ENCODE results near the gene MRPS2. TPM values are rescaled to one million over a fixed set of nuclear protein-coding genes. Genes with fewer than 3 reads are reported as not detected.

MRPS2 gene
- total and polyA plus RNA-seq, 2 of the 4 experiments (the other 2 are of a cell fraction) = 53.1 to 104 TPM

DNA sequence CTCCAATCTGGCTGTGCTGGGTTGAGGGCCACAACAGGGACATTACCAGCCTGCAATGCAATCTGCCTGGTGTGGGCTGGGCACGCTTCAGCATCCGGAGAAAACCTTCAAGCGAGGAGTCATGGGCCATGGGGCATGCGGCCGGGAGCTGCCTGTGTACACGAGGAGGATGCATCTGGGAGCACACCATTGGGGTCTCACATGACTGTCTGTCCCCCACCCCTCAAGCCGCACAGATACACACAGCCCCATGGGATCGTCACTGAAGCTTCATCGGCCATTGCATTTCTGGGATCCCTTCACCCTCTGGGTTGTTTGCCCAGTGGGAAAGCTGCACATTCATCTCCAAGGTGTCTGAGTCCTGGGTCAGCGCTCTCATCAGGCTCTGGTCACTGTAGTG is 30.6 kb downstream of the MRPS2 start:
- Histone ChIP-seq H4K5ac (ENCODE audit: low read depth, low read length) (no peak overlapping the region), H3K79me1 (ENCODE audit: low read depth in 1 of 2, low read length in 2 of 2) (no peaks in the 10 kb centered on the region), H3K9ac (ENCODE audit: low read depth, low read length) (no peak overlapping the region), H2AK5ac (ENCODE audit: low read depth, low read length) (no peak overlapping the region), H4K8ac (ENCODE audit: low read depth in 2 of 2, low read length in 2 of 2) (no peak overlapping the region), H2BK5ac (ENCODE audit: low read depth, low read length, poor library complexity, severe bottlenecking) (no peak overlapping the region), H2AK9ac (replicated peaks; ENCODE audit: low read depth, low read length, poor library complexity) (no peak overlapping the region), H3K9me3 (ENCODE audit: control insufficient read depth, insufficient read depth, low read length) (no peaks in the 10 kb centered on the region), H4K91ac (ENCODE audit: insufficient read depth, low read depth, low read length) (no peak overlapping the region), H3K4me3 (ENCODE audit: insufficient read depth, low read depth, low read length) (no peak overlapping the region), H2AFZ (replicated peaks; ENCODE audit: low read length, poor library complexity) (no peak overlapping the region), H3K4me1 (ENCODE audit: control insufficient read depth, insufficient read depth, low read length) (no peaks in the 10 kb centered on the region), H2BK120ac (ENCODE audit: low read depth, low read length) (no peak overlapping the region), H3K27me3 (ENCODE audit: control insufficient read depth, insufficient read depth, low read length) (peaks cover 6% of the 10 kb centered on the region), H3K56ac (ENCODE audit: extremely low read depth, insufficient read depth, low read length) (no peak overlapping the region), H3K4ac (ENCODE audit: low read depth, low read length) (no peak overlapping the region), H3K23ac (ENCODE audit: low read depth, low read length) (no peak overlapping the region), H3K27ac (ENCODE audit: insufficient read depth, low read length) (no peak overlapping the region), H3K36me3 (ENCODE audit: control insufficient read depth, insufficient read depth, low read length) (no peaks in the 10 kb centered on the region), H4K20me1 (ENCODE audit: insufficient read depth, low read length) (no peaks in the 10 kb centered on the region), H3K9me1 (ENCODE audit: insufficient read depth, low read length) (no peaks in the 10 kb centered on the region), H3K18ac (ENCODE audit: low read depth, low read length) (no peak overlapping the region), H2BK15ac (ENCODE audit: low read depth, low read length) (no peak overlapping the region), H3K14ac (replicated peaks; ENCODE audit: low read depth, low read length) (no peak overlapping the region), H3K4me2 (ENCODE audit: low read depth, low read length) (no peak overlapping the region), H2BK20ac (ENCODE audit: low read depth, low read length) (no peak overlapping the region)
- BruUV-seq (replicated peaks) = no TSS peak
- DNase-seq = no peak
- ChIA-PET POLR2A (ENCODE audit: unreplicated experiment) (no interaction called here), CTCF (no interaction called here)
- in situ Hi-C loops (cut with MboI; ENCODE audit: low sequenced_read_pairs) (no loop called here), dilution Hi-C loops (cut with HindIII; ENCODE audit: low sequenced_read_pairs, unreplicated experiment) (no loop called here), intact Hi-C loops (cut with micrococcal nuclease) (no loop called here)
- no peak for TF ChIP-seq SMC3 (IDR thresholded peaks at IDR 0.05; ENCODE audit: low read depth, low read length)
- no peak for TF ChIP-seq CEBPB (IDR thresholded peaks at IDR 0.05; ENCODE audit: low read depth, low read length)
- TF ChIP-seq MXI1 (IDR thresholded peaks at IDR 0.05; ENCODE audit: borderline replicate concordance, low read depth, low read length) = no peak
- TF ChIP-seq CHD1 (IDR thresholded peaks at IDR 0.05; ENCODE audit: low read depth, low read length) = no peak
- TF ChIP-seq MAFK (IDR thresholded peaks at IDR 0.05; ENCODE audit: low read depth, low read length) = no peak
- no peak for TF ChIP-seq RCOR1 (IDR thresholded peaks at IDR 0.05; ENCODE audit: insufficient replicate concordance, low read length)
- TF ChIP-seq RAD21 (IDR thresholded peaks at IDR 0.05; ENCODE audit: low read length) = no peak
- no peak for TF ChIP-seq MAZ (IDR thresholded peaks at IDR 0.05; ENCODE audit: borderline replicate concordance, low read depth, low read length)
- TF ChIP-seq NFE2L2 (IDR thresholded peaks at IDR 0.05; ENCODE audit: low read depth, low read length) = no peak
- TF ChIP-seq BHLHE40 (IDR thresholded peaks at IDR 0.05; ENCODE audit: low read depth, low read length) = no peak
- TF ChIP-seq POLR2A (IDR thresholded peaks at IDR 0.05; ENCODE audit: low read depth, low read length) = no peak
- TF ChIP-seq, protein P1, sequence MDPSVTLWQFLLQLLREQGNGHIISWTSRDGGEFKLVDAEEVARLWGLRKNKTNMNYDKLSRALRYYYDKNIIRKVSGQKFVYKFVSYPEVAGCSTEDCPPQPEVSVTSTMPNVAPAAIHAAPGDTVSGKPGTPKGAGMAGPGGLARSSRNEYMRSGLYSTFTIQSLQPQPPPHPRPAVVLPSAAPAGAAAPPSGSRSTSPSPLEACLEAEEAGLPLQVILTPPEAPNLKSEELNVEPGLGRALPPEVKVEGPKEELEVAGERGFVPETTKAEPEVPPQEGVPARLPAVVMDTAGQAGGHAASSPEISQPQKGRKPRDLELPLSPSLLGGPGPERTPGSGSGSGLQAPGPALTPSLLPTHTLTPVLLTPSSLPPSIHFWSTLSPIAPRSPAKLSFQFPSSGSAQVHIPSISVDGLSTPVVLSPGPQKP (IDR thresholded peaks at IDR 0.05; ENCODE audit: borderline replicate concordance, low read depth, low read length) = no peak
- TF ChIP-seq FOS (IDR thresholded peaks at IDR 0.05; ENCODE audit: low read depth, low read length) = no peak
- no peak for TF ChIP-seq RFX5 (IDR thresholded peaks at IDR 0.05; ENCODE audit: low read depth, low read length)
- TF ChIP-seq CTCF (conservative IDR thresholded peaks at IDR 0.05; ENCODE audit: low read depth, low read length) = no peak
- no peak for TF ChIP-seq USF2 (IDR thresholded peaks at IDR 0.05; ENCODE audit: low read depth, low read length)
- 83% methylated on average over 2 of the region's 10 CpGs; no CpG with 5 or more reads in 1 of the 2 experiments for WGBS, 2 experiments (ENCODE audit: extremely low coverage in 2 of 2, insufficient read length in 1 of 2)
- no peak for ATAC-seq (ENCODE audit: low read depth)
